ENCODE results near the gene KIR3DL3.
"Not testable (repeated sequence)": the region's sequence is repeated elsewhere in the genome, so short reads cannot be mapped to it uniquely, and the experiment has no call there.

The KIR3DL3 gene

GRCh38 chr19:54731191-54731590 lies 6.9 kb downstream of the KIR3DL3 start:
- ATAC-seq: no peak
- TF ChIP-seq BACH2 (CRISPR knock-in tag; IDR thresholded peaks at IDR 0.05; ENCODE audit: borderline replicate concordance): no peak
- TF ChIP-seq ZC3H10 (CRISPR knock-in tag; IDR thresholded peaks at IDR 0.05): no peak
- TF ChIP-seq ZNF70 (CRISPR knock-in tag; IDR thresholded peaks at IDR 0.05): no peak
- no peak for TF ChIP-seq ARNTL (CRISPR knock-in tag; IDR thresholded peaks at IDR 0.05; ENCODE audit: borderline replicate concordance, low read depth)
- TF ChIP-seq, protein P1, sequence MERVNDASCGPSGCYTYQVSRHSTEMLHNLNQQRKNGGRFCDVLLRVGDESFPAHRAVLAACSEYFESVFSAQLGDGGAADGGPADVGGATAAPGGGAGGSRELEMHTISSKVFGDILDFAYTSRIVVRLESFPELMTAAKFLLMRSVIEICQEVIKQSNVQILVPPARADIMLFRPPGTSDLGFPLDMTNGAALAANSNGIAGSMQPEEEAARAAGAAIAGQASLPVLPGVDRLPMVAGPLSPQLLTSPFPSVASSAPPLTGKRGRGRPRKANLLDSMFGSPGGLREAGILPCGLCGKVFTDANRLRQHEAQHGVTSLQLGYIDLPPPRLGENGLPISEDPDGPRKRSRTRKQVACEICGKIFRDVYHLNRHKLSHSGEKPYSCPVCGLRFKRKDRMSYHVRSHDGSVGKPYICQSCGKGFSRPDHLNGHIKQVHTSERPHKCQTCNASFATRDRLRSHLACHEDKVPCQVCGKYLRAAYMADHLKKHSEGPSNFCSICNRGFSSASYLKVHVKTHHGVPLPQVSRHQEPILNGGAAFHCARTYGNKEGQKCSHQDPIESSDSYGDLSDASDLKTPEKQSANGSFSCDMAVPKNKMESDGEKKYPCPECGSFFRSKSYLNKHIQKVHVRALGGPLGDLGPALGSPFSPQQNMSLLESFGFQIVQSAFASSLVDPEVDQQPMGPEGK (CRISPR knock-in tag; IDR thresholded peaks at IDR 0.05; ENCODE audit: borderline replicate concordance): no peak
- TF ChIP-seq CSRNP3 (CRISPR knock-in tag; IDR thresholded peaks at IDR 0.05): no peak
- TF ChIP-seq TSHZ2 (CRISPR knock-in tag; IDR thresholded peaks at IDR 0.05): no peak

GRCh38 chr19:54738306-54738705 lies 14.1 kb downstream of the KIR3DL3 start, which contains the start of gene KIR2DL3:
KIR2DL3 (plus strand) TSS chr19:54738513; CDS start chr19:54738546, 33 bp downstream.
- ATAC-seq: not testable (repeated sequence)

DNA sequence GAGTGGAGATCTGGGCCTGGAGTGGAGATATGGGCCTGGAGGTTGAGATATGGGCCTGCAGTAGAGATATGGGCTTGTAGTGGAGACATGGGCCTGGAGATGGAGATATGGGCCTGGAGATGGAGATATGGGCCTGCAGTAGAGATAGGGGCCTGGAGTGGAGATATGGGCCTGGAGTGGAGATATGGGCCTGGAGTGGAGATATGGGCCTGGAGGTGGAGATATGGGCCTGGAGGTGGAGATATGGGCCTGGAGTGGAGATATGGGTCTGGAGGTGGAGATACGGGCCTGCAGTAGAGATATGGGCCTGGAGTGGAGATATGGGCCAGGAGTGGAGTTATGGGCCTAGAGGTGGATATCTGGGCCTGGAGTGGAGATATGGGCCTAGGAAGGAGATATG lies 14.5 kb downstream of the KIR3DL3 start:
- TF ChIP-seq, protein P1 (CRISPR knock-in tag; IDR thresholded peaks at IDR 0.05; ENCODE audit: borderline replicate concordance): no peak
- no peak for TF ChIP-seq ZFP3 (CRISPR knock-in tag; IDR thresholded peaks at IDR 0.05)
- no peak for ATAC-seq

GRCh38 chr19:54739587-54740497 lies 15.6 kb downstream of the KIR3DL3 start:
- no peak for ATAC-seq
- no peak for TF ChIP-seq ESRRG (CRISPR knock-in tag; IDR thresholded peaks at IDR 0.05)
- no peak for TF ChIP-seq ISL1 (CRISPR knock-in tag; IDR thresholded peaks at IDR 0.05)
- no peak for TF ChIP-seq GLIS3 (CRISPR knock-in tag; IDR thresholded peaks at IDR 0.05)
- TF ChIP-seq SNAI2 (CRISPR knock-in tag; IDR thresholded peaks at IDR 0.05): no peak
- no peak for TF ChIP-seq OSR1 (CRISPR knock-in tag; IDR thresholded peaks at IDR 0.05)
- TF ChIP-seq ZNF8 (CRISPR knock-in tag; IDR thresholded peaks at IDR 0.05): no peak
- TF ChIP-seq ZNF70 (CRISPR knock-in tag; IDR thresholded peaks at IDR 0.05): no peak
- TF ChIP-seq ZC3H10 (CRISPR knock-in tag; IDR thresholded peaks at IDR 0.05): no peak
- TF ChIP-seq TSHZ2 (CRISPR knock-in tag; IDR thresholded peaks at IDR 0.05): no peak
- no peak for TF ChIP-seq TCF4 (CRISPR knock-in tag; IDR thresholded peaks at IDR 0.05; ENCODE audit: borderline replicate concordance)
- TF ChIP-seq, protein P1 (CRISPR knock-in tag; IDR thresholded peaks at IDR 0.05; ENCODE audit: borderline replicate concordance): no peak
- TF ChIP-seq TOX (CRISPR knock-in tag; IDR thresholded peaks at IDR 0.05; ENCODE audit: borderline replicate concordance): no peak
- TF ChIP-seq ZNF565 (CRISPR knock-in tag; conservative IDR thresholded peaks at IDR 0.05; ENCODE audit: low read depth): no peak
- TF ChIP-seq ZFP3 (CRISPR knock-in tag; IDR thresholded peaks at IDR 0.05): no peak
- no peak for TF ChIP-seq ARNTL (CRISPR knock-in tag; IDR thresholded peaks at IDR 0.05; ENCODE audit: borderline replicate concordance, low read depth)
- no peak for TF ChIP-seq ZFP30 (CRISPR knock-in tag; IDR thresholded peaks at IDR 0.05)
- TF ChIP-seq CSRNP3 (CRISPR knock-in tag; IDR thresholded peaks at IDR 0.05): no peak
